Measurements from ENCODE around the gene PCMTD2. TPM values are rescaled to one million over a fixed set of nuclear protein-coding genes. Genes with fewer than 3 reads are reported as not detected.
"Not testable (repeated sequence)": the region's sequence is repeated elsewhere in the genome, so short reads cannot be mapped to it uniquely, and the experiment has no call there.

The PCMTD2 gene
- total RNA-seq, 1 experiment from 2014 or later, result 50.9 TPM

- H3K27me3 Mint-ChIP-seq (ENCODE audit: low read depth), result peaks cover 3% of the 10 kb centered on the region; the same call in 1 of the 2 replicates
- ChIA-PET POLR2A (no interaction called here), CTCF (no interaction called here)
- peaks cover 9% of the 10 kb centered on the region for H3K9me3 Mint-ChIP-seq
- TF ChIP-seq, protein P1, sequence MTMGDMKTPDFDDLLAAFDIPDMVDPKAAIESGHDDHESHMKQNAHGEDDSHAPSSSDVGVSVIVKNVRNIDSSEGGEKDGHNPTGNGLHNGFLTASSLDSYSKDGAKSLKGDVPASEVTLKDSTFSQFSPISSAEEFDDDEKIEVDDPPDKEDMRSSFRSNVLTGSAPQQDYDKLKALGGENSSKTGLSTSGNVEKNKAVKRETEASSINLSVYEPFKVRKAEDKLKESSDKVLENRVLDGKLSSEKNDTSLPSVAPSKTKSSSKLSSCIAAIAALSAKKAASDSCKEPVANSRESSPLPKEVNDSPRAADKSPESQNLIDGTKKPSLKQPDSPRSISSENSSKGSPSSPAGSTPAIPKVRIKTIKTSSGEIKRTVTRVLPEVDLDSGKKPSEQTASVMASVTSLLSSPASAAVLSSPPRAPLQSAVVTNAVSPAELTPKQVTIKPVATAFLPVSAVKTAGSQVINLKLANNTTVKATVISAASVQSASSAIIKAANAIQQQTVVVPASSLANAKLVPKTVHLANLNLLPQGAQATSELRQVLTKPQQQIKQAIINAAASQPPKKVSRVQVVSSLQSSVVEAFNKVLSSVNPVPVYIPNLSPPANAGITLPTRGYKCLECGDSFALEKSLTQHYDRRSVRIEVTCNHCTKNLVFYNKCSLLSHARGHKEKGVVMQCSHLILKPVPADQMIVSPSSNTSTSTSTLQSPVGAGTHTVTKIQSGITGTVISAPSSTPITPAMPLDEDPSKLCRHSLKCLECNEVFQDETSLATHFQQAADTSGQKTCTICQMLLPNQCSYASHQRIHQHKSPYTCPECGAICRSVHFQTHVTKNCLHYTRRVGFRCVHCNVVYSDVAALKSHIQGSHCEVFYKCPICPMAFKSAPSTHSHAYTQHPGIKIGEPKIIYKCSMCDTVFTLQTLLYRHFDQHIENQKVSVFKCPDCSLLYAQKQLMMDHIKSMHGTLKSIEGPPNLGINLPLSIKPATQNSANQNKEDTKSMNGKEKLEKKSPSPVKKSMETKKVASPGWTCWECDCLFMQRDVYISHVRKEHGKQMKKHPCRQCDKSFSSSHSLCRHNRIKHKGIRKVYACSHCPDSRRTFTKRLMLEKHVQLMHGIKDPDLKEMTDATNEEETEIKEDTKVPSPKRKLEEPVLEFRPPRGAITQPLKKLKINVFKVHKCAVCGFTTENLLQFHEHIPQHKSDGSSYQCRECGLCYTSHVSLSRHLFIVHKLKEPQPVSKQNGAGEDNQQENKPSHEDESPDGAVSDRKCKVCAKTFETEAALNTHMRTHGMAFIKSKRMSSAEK (CRISPR knock-in tag; IDR thresholded peaks at IDR 0.05; ENCODE audit: borderline replicate concordance), result no peak
- TF ChIP-seq MYBL2 (CRISPR knock-in tag; IDR thresholded peaks at IDR 0.05) (no peak), IRF2 (CRISPR knock-in tag; IDR thresholded peaks at IDR 0.05; ENCODE audit: borderline replicate concordance, low read depth) (no peak), CBFB (CRISPR knock-in tag; IDR thresholded peaks at IDR 0.05; ENCODE audit: low read depth) (no peak), HMGXB4 (CRISPR knock-in tag; IDR thresholded peaks at IDR 0.05) (no peak), RORB (CRISPR knock-in tag; IDR thresholded peaks at IDR 0.05) (no peak), CTCF (IDR thresholded peaks at IDR 0.05) (no peak), ATF2 (CRISPR knock-in tag; IDR thresholded peaks at IDR 0.05; ENCODE audit: borderline replicate concordance, low read depth) (no peak), ZNF396 (CRISPR knock-in tag; IDR thresholded peaks at IDR 0.05; ENCODE audit: borderline replicate concordance) (no peak)
- TF ChIP-seq, protein P2, sequence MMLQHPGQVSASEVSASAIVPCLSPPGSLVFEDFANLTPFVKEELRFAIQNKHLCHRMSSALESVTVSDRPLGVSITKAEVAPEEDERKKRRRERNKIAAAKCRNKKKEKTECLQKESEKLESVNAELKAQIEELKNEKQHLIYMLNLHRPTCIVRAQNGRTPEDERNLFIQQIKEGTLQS (CRISPR knock-in tag; conservative IDR thresholded peaks at IDR 0.05), result no peak
- TF ChIP-seq, protein P3, sequence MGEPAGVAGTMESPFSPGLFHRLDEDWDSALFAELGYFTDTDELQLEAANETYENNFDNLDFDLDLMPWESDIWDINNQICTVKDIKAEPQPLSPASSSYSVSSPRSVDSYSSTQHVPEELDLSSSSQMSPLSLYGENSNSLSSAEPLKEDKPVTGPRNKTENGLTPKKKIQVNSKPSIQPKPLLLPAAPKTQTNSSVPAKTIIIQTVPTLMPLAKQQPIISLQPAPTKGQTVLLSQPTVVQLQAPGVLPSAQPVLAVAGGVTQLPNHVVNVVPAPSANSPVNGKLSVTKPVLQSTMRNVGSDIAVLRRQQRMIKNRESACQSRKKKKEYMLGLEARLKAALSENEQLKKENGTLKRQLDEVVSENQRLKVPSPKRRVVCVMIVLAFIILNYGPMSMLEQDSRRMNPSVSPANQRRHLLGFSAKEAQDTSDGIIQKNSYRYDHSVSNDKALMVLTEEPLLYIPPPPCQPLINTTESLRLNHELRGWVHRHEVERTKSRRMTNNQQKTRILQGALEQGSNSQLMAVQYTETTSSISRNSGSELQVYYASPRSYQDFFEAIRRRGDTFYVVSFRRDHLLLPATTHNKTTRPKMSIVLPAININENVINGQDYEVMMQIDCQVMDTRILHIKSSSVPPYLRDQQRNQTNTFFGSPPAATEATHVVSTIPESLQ (CRISPR knock-in tag; IDR thresholded peaks at IDR 0.05), result no peak
- no peak overlapping the region for H3K27ac Mint-ChIP-seq
- ATAC-seq (no peak), DNase-seq (ENCODE audit: low spot score) (no peak)
- H3K4me1 Mint-ChIP-seq, result peaks cover 4% of the 10 kb centered on the region; the same call in 1 of the 2 replicates
- no peak overlapping the region for H3K4me3 Mint-ChIP-seq
- 0 out of 2 replicates have a peak, but pooled peaks cover 4% of the 10 kb centered on the region for H3K36me3 Mint-ChIP-seq
Observed at GRCh38 chr20:64234291-64234791, 21.2 kb upstream of the PCMTD2 start.

DNA sequence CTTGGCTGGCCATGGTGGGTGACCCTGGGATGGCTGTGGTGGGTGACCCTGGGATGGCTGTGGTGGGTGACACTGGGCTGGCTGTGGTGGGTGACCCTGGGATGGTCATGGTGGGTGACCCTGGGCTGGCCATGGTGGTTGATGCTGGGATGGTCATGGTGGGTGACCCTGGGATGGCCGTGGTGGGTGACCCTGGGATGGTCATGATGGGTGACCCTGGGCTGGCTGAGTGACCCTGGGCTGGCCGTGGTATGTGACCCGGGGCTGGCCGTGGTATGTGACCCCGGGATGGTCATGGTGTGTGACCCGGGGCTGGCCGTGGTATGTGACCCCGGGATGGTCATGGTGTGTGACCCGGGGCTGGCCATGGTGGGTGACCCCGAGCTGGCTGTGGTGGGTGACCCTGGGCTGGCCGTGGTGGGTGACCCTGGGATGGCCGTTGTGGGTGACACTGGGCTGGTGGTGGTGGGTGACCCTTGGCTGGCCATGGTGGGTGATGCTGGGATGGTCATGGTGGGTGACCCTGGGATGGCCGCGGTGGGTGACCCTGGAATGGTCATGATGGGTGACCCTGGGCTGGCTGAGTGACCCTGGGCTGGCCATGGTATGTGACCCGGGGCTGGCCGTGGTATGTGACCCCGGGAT is 20.5 kb upstream of the PCMTD2 start:
- POLR2A ChIA-PET; DNase-seq (ENCODE audit: low spot score); H3K36me3 Mint-ChIP-seq; CTCF ChIA-PET; H3K9me3 Mint-ChIP-seq; H3K4me1 Mint-ChIP-seq; H3K27me3 Mint-ChIP-seq (ENCODE audit: low read depth); ATAC-seq; H3K4me3 Mint-ChIP-seq; H3K27ac Mint-ChIP-seq: not testable (repeated sequence)

Data from WTC11 (cell line).